T-helper 9 cell (primary cell): Measurements from ENCODE around the gene F13B.
"Not testable (repeated sequence)": the region's sequence is repeated elsewhere in the genome, so short reads cannot be mapped to it uniquely, and the experiment has no call there.

ENCODE experiments used
- DNase-seq: peaks from one replicate; pipeline ENCODE4 v3.0.0-alpha.2; 2020
- total RNA-seq, 2 donors: gene quantifications; one replicate each; lab custom pipeline; 2026; lab: John Stamatoyannopoulos, UW

The F13B gene
- 0 reads per million in 2 donors for total RNA-seq

- no peak for DNase-seq
These were observed at the start of gene F13B for GRCh38 chr1:197066719-197067456. Gene F13B, minus strand, starts transcription at chr1:197067260. Its CDS starts 37 bp downstream, at chr1:197067223.

- DNase-seq = no peak
These were observed 49.1 kb upstream of the F13B start for GRCh38 chr1:197116156-197116555.

GRCh38 chr1:197106869-197107268 is 39.8 kb upstream of the F13B start:
- no peak for DNase-seq

- no peak for DNase-seq
These were observed 36.2 kb upstream of the F13B start for GRCh38 chr1:197103300-197103699.

- DNase-seq = no peak
These were observed 34.9 kb upstream of the F13B start for GRCh38 chr1:197101978-197102377.

- no peak for DNase-seq
These were observed 33.6 kb upstream of the F13B start for GRCh38 chr1:197100677-197101076.

GRCh38 chr1:197099444-197099843 is 32.4 kb upstream of the F13B start:
- no peak for DNase-seq

- DNase-seq = not testable (repeated sequence)
These were observed 29.9 kb upstream of the F13B start for GRCh38 chr1:197096971-197097370.

- no peak for DNase-seq
These were observed 29.1 kb upstream of the F13B start for GRCh38 chr1:197096137-197096536.

- DNase-seq = no peak
These were observed 26.3 kb upstream of the F13B start for GRCh38 chr1:197093226-197093885.

GRCh38 chr1:197092491-197093023 is 25.5 kb upstream of the F13B start:
- DNase-seq = no peak

GRCh38 chr1:197083474-197083873 is 16.4 kb upstream of the F13B start:
- DNase-seq = no peak

GRCh38 chr1:197081117-197081753 is 14.2 kb upstream of the F13B start:
- DNase-seq = no peak

GRCh38 chr1:197080323-197080722 is 13.3 kb upstream of the F13B start:
- DNase-seq = no peak

GRCh38 chr1:197076585-197076984 is 9.5 kb upstream of the F13B start:
- DNase-seq = no peak

- no peak for DNase-seq
These were observed 6.9 kb upstream of the F13B start for GRCh38 chr1:197073978-197074377.

- no peak for DNase-seq
These were observed 378 bp upstream of the F13B start for GRCh38 chr1:197067457-197067818.

- DNase-seq = no peak
These were observed 783 bp downstream of the F13B start for GRCh38 chr1:197066277-197066676.

- DNase-seq = no peak
These were observed 1.5 kb downstream of the F13B start for GRCh38 chr1:197065559-197065958.

- DNase-seq = no peak
These were observed 3.8 kb downstream of the F13B start for GRCh38 chr1:197063212-197063611.

GRCh38 chr1:197062692-197063091 is 4.4 kb downstream of the F13B start:
- DNase-seq = no peak

GRCh38 chr1:197049100-197049499 is 18.0 kb downstream of the F13B start:
- DNase-seq = no peak

GRCh38 chr1:197042676-197043341 is 24.3 kb downstream of the F13B start:
- no peak for DNase-seq
